Spleen (tissue), 3 donors: ENCODE data around the gene RBMS3.

Experiments used
- POLR2A ChIP-seq, 3 donors: fragments of 450-650 bp; IDR thresholded peaks; one replicate each; pipeline ENCODE4 v1.5.1; 2017; ENCODE audit warnings: antibody characterized with exemption in 3 of 3, mild to moderate bottlenecking in 1 of 3
- POLR2AphosphoS5 ChIP-seq, 3 donors: sonication (generic); formaldehyde crosslinking; IDR thresholded peaks; one replicate each; pipeline ENCODE4 v1.5.1; 2017; ENCODE audit warnings: antibody characterized with exemption in 3 of 3

GRCh38 chr3:30044515-30044914 is 763.6 kb downstream of the RBMS3 start:
- TF ChIP-seq POLR2A (IDR thresholded peaks at IDR 0.05): no peak
- TF ChIP-seq POLR2AphosphoS5 (IDR thresholded peaks at IDR 0.05): no peak
